Trophoblast cell (in vitro differentiated cells and primary cell): ENCODE results near the gene HAPLN3.
"Not testable (repeated sequence)": the region's sequence is repeated elsewhere in the genome, so short reads cannot be mapped to it uniquely, and the experiment has no call there.

Source experiments
- DNase-seq, 2 donors: peaks; one replicate each; pipeline ENCODE4 v3.0.0-alpha.2; 2016
- H2AFZ ChIP-seq: 2 replicates; pipeline ENCODE4 v1.6.1; 2013; ENCODE audit warnings: low read length, moderate library complexity, mild to moderate bottlenecking; ENCODE audit not compliant: insufficient read depth, poor library complexity
- H2AK5ac ChIP-seq: 2 replicates; pipeline ENCODE4 v1.6.1; 2013; ENCODE audit warnings: mild to moderate bottlenecking, low read length
- H2BK120ac ChIP-seq: 2 replicates; pipeline ENCODE4 v1.6.1; 2013; ENCODE audit warnings: low read length, mild to moderate bottlenecking, moderate library complexity; ENCODE audit not compliant: insufficient read depth, poor library complexity
- H2BK12ac ChIP-seq: 2 replicates; pipeline ENCODE4 v1.6.1; 2013; ENCODE audit warnings: mild to moderate bottlenecking, low read length, moderate library complexity
- H2BK5ac ChIP-seq: 2 replicates; pipeline ENCODE4 v1.6.1; 2013; ENCODE audit warnings: low read length, low read depth, moderate library complexity, mild to moderate bottlenecking; ENCODE audit not compliant: poor library complexity
- H3K14ac ChIP-seq: 2 replicates; pipeline ENCODE4 v1.6.1; 2013; ENCODE audit warnings: mild to moderate bottlenecking, low read length
- H3K18ac ChIP-seq: 2 replicates; pipeline ENCODE4 v1.6.1; 2013; ENCODE audit warnings: mild to moderate bottlenecking, low read length
- H3K23ac ChIP-seq: 2 replicates; pipeline ENCODE4 v1.6.1; 2013; ENCODE audit warnings: low read length
- H3K27ac ChIP-seq: 2 replicates; pipeline ENCODE4 v1.5.1; 2013; ENCODE audit warnings: low read depth, mild to moderate bottlenecking, inconsistent platforms, low read length, moderate library complexity
- H3K27me3 ChIP-seq: 2 replicates; pipeline ENCODE4 v1.6.1; 2013; ENCODE audit warnings: inconsistent platforms, mild to moderate bottlenecking, low read length, moderate library complexity; ENCODE audit not compliant: insufficient read depth
- H3K36me3 ChIP-seq, 2 experiments: 1 replicate in 1 of 2; 2 replicates in 1 of 2; pipeline ENCODE4 v1.6.1; 2013; ENCODE audit warnings: low read length in 2 of 2, mild to moderate bottlenecking in 2 of 2, moderate library complexity in 1 of 2; ENCODE audit not compliant: insufficient read depth in 2 of 2, control insufficient read depth in 1 of 2
- H3K4ac ChIP-seq: 2 replicates; pipeline ENCODE4 v1.6.1; 2013; ENCODE audit warnings: low read depth, mild to moderate bottlenecking, low read length, moderate library complexity
- H3K4me1 ChIP-seq, 2 experiments: 1 replicate in 1 of 2; 2 replicates in 1 of 2; pipeline ENCODE4 v1.6.1; 2013; ENCODE audit warnings: low read length in 2 of 2, mild to moderate bottlenecking in 2 of 2, moderate library complexity in 1 of 2; ENCODE audit not compliant: insufficient read depth in 2 of 2, control insufficient read depth in 1 of 2
- H3K4me2 ChIP-seq: 2 replicates; pipeline ENCODE4 v1.6.1; 2013; ENCODE audit warnings: inconsistent platforms, mild to moderate bottlenecking, low read length, moderate library complexity
- H3K4me3 ChIP-seq: 2 replicates; pipeline ENCODE4 v1.5.1; 2013; ENCODE audit warnings: mild to moderate bottlenecking, low read depth, low read length, inconsistent platforms
- H3K79me1 ChIP-seq: one replicate; pipeline ENCODE4 v1.6.1; 2013; ENCODE audit warnings: low read length
- H3K79me2 ChIP-seq: 2 replicates; pipeline ENCODE4 v1.6.1; 2013; ENCODE audit warnings: low read length, mild to moderate bottlenecking; ENCODE audit not compliant: control insufficient read depth, insufficient read depth, poor library complexity
- H3K9ac ChIP-seq: 2 replicates; pipeline ENCODE4 v1.6.1; 2013; ENCODE audit warnings: mild to moderate bottlenecking, low read length
- H3K9me3 ChIP-seq: 2 replicates; pipeline ENCODE4 v1.6.1; 2013; ENCODE audit warnings: low read depth, mild to moderate bottlenecking, control low read depth, inconsistent platforms, low read length; ENCODE audit not compliant: insufficient read depth
- H4K12ac ChIP-seq: 2 replicates; pipeline ENCODE4 v1.6.1; 2013; ENCODE audit warnings: low read depth, mild to moderate bottlenecking, low read length, moderate library complexity
- H4K8ac ChIP-seq: 2 replicates; pipeline ENCODE4 v1.6.1; 2013; ENCODE audit warnings: low read depth, mild to moderate bottlenecking, low read length, moderate library complexity
- H4K91ac ChIP-seq: one replicate; pipeline ENCODE4 v1.6.1; 2013; ENCODE audit warnings: low read depth, mild to moderate bottlenecking, low read length, moderate library complexity
- WGBS: extraction: QIAGEN DNeasy Blood & Tissue Kit; methylation state at CpG from one replicate; pipeline ENCODE4 v1.1.7; 2013; ENCODE audit warnings: missing lambda C conversion rate; ENCODE audit not compliant: insufficient read length, insufficient coverage; ENCODE audit errors: extremely low coverage; 5-methylcytosine and 5-hydroxymethylcytosine counted together

HAPLN3 gene

DNA sequence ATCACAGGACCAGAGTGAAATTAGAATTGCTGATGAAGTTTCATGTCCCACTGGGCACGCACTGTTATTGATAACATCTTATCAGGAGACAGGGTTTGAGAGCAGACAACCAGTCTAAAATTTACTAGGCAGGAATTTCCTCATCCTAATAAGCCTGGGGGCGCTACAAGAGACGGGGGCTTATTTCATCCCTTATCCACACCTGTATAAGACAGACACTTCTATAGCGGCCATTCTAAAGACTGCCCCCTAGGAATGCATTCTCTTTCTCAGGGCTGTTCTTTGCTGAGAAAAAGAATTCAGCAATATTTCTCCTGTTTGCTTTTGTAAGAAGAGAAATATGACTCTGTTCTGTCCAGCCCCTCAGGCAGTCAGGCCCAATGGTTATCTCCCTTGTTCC lies 39.1 kb upstream of the HAPLN3 start:
- WGBS = no CpG with 5 or more reads among the region's 4 CpGs

DNA sequence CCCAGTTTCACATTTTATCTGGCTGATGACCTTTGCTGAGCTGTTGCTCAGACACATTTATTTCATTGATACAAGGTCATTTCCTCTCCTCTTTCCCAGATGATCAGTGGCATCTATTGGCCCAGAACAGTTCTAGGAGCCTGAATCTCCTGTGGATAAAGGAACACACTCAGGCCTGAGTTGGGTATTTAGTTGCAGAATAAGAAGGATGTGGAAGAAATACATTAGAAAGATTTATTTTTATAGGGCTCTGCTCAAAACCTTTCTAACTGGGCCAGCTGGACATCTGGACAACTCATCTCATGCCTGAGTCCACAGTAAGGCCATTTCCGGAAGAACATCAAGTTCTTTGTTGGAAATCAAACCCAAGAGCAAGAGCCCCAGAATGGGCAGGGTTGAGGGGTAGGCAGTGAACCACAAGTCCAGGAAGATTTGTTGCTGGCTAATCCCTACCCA lies 37.6 kb upstream of the HAPLN3 start:
- H4K91ac ChIP-seq = no peak overlapping the region
- H3K79me1 ChIP-seq = no peaks in the 10 kb centered on the region
- no peak overlapping the region for H3K4me3 ChIP-seq
- no peak overlapping the region for H3K18ac ChIP-seq
- H3K79me2 ChIP-seq = no peaks in the 10 kb centered on the region
- no peak overlapping the region for H3K4ac ChIP-seq
- no peak for DNase-seq
- H2AK5ac ChIP-seq = no peak overlapping the region
- H3K4me1 ChIP-seq = no peaks in the 10 kb centered on the region
- H3K9ac ChIP-seq = no peak overlapping the region
- no peak overlapping the region for H2BK120ac ChIP-seq
- no peak overlapping the region for H2BK5ac ChIP-seq
- no peak overlapping the region for H4K8ac ChIP-seq
- no peak overlapping the region for H2BK12ac ChIP-seq
- no peaks in the 10 kb centered on the region for H3K9me3 ChIP-seq
- no peak overlapping the region for H3K23ac ChIP-seq
- WGBS = no CpG with 5 or more reads among the region's 1 CpG
- no peaks in the 10 kb centered on the region for H3K27me3 ChIP-seq
- H4K12ac ChIP-seq = no peak overlapping the region
- no peak overlapping the region for H3K4me2 ChIP-seq
- no peak overlapping the region for H3K14ac ChIP-seq
- H2AFZ ChIP-seq = no peak overlapping the region
- no peak overlapping the region for H3K27ac ChIP-seq
- H3K36me3 ChIP-seq = no peaks in the 10 kb centered on the region

More for the DNA sequence above, 39.1 kb upstream of the HAPLN3 start:
- H2AFZ ChIP-seq, H3K27ac ChIP-seq, H3K4me1 ChIP-seq, H3K23ac ChIP-seq, H3K4me3 ChIP-seq, H3K27me3 ChIP-seq, H2BK12ac ChIP-seq, H3K14ac ChIP-seq, H2BK120ac ChIP-seq, H3K36me3 ChIP-seq, H3K79me2 ChIP-seq, H4K8ac ChIP-seq, H3K9ac ChIP-seq, H3K79me1 ChIP-seq, H3K18ac ChIP-seq, H2BK5ac ChIP-seq, H4K12ac ChIP-seq, H2AK5ac ChIP-seq, H4K91ac ChIP-seq, DNase-seq, H3K9me3 ChIP-seq, H3K4me2 ChIP-seq, H3K4ac ChIP-seq: not testable (repeated sequence)

DNA sequence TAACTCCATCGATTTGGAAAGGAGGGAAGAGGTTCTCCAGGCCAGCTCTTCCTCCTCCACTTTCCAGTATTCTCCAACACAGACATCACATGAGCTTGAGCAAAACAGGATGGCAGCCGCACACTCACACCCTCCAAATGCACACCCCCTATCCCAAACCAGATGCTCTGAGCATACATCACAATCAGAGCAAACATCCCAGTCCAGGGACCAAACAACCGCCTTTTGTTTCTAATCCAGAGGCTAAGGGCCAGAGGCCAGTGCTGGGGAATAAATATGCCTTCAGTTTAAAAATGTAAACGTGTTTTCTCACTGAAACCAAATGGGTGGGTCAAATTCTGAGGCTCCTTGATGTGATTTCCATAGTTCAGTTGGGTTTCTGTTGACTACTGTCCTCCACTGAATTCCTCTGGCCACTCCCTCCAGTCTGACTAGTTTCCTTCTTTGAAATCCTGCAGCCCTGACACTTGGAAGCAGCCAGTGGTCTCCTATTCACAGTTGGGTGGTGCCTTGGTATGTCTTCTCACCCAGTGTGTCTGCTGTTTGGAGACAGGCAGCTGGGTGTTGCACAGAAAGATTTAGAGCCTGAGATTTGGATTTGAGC lies 37.0 kb upstream of the HAPLN3 start:
- H4K91ac ChIP-seq = no peak overlapping the region
- no peak overlapping the region for H3K4me3 ChIP-seq
- H3K27me3 ChIP-seq = no peaks in the 10 kb centered on the region
- H3K9me3 ChIP-seq = no peaks in the 10 kb centered on the region
- no peak overlapping the region for H2AK5ac ChIP-seq
- H2BK120ac ChIP-seq = no peak overlapping the region
- no peak overlapping the region for H4K12ac ChIP-seq
- no CpG with 5 or more reads among the region's 4 CpGs for WGBS
- H3K4me1 ChIP-seq = no peaks in the 10 kb centered on the region
- H3K9ac ChIP-seq = no peak overlapping the region
- H2BK5ac ChIP-seq = no peak overlapping the region
- no peak overlapping the region for H3K4me2 ChIP-seq
- no peaks in the 10 kb centered on the region for H3K79me2 ChIP-seq
- H3K14ac ChIP-seq = no peak overlapping the region
- no peak for DNase-seq
- no peaks in the 10 kb centered on the region for H3K79me1 ChIP-seq
- no peak overlapping the region for H3K18ac ChIP-seq
- H2AFZ ChIP-seq = no peak overlapping the region
- no peak overlapping the region for H4K8ac ChIP-seq
- no peak overlapping the region for H2BK12ac ChIP-seq
- H3K23ac ChIP-seq = no peak overlapping the region
- no peak overlapping the region for H3K4ac ChIP-seq
- H3K36me3 ChIP-seq = no peaks in the 10 kb centered on the region
- H3K27ac ChIP-seq = no peak overlapping the region

DNA sequence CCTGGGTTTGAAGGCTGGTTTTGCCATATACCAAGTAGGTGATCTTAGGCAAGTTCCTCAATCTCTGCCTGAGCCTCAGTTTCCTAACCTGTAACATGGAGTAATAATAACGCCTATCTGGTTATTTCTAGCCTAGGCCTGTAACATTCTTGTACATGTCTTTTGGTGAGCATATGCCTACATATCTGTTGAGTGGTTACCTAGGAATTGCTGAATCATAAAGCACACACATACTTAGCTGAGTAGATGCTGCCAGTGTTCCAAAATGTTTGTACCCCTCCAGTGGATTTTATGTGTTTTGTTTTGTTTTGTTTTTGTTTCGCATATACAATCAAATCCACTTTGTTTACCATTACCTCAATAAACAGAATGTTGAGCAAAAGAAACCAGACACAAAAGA lies 35.2 kb upstream of the HAPLN3 start:
- Histone ChIP-seq H3K23ac (no peak overlapping the region), H3K79me1 (no peaks in the 10 kb centered on the region), H3K4me2 (no peak overlapping the region), H2BK5ac (no peak overlapping the region), H3K4me1 (no peaks in the 10 kb centered on the region), H3K18ac (no peak overlapping the region), H4K91ac (no peak overlapping the region), H2BK120ac (no peak overlapping the region), H2AK5ac (no peak overlapping the region), H3K79me2 (no peaks in the 10 kb centered on the region), H3K4me3 (no peak overlapping the region), H3K27me3 (no peaks in the 10 kb centered on the region), H3K9me3 (no peaks in the 10 kb centered on the region), H2AFZ (no peak overlapping the region), H3K4ac (no peak overlapping the region), H3K27ac (no peak overlapping the region), H4K12ac (no peak overlapping the region), H3K36me3 (no peaks in the 10 kb centered on the region), H3K9ac (no peak overlapping the region), H2BK12ac (no peak overlapping the region), H3K14ac (no peak overlapping the region), H4K8ac (no peak overlapping the region)
- no CpG with 5 or more reads among the region's 2 CpGs for WGBS
- DNase-seq = no peak
